G401 (cell line): Measurements from ENCODE around the gene SHC3. TPM values are rescaled to one million over a fixed set of nuclear protein-coding genes. Genes with fewer than 3 reads are reported as not detected.
A peak's percentile ranks its signal among the peaks of the same experiment; 100 is the strongest.

Experiments used
- DNase-seq: peaks from one replicate; pipeline ENCODE4 v3.0.0-alpha.2; 2015; ENCODE audit warnings: low spot score
- in situ Hi-C: cut with HindIII; loops from 2 replicates; pipeline ENCODE4 v1.10.0; 2016; ENCODE audit warnings: low sequenced_read_pairs, mixed read lengths
- total RNA-seq: library from RNA; depleted of rRNA; stranded (reverse); fragments of >200 nt; shearing (Covaris generic); gene quantifications from 2 replicates; pipeline ENCODE4 v1.2.3, GENCODE V29; 2014

SHC3 gene
- total RNA-seq, 1 experiment from 2014 or later, result not detected

GRCh38 chr9:89078421-89078820 lies 100.2 kb downstream of the SHC3 start:
- in situ Hi-C loops, result no loop called here
- no peak for DNase-seq

GRCh38 chr9:89077519-89077918 lies 101.1 kb downstream of the SHC3 start:
- in situ Hi-C loops, result no loop called here
- no peak for DNase-seq

GRCh38 chr9:89073397-89073796 lies 105.2 kb downstream of the SHC3 start:
- no peak for DNase-seq
- in situ Hi-C loops, result no loop called here

DNA sequence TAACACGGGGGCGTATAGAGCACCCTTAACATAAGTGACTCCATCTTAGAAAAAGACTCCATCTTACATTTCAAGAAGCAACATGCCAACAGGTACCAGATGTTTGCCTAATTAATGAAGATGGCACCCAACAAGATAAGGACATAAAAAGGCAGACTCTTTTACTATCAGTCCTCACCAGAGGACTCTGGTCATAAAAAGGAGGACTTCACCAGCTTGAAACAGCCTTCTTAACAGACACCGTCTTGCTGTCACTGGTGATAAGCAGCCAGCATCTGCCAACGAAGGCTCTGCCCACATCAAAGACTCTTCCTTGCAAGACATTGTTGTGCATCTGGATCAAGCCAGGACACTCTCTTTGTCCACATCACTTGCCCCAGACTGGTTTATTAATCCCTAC lies 107.0 kb downstream of the SHC3 start:
- DNase-seq, result no peak
- in situ Hi-C loops, result no loop called here

GRCh38 chr9:89066835-89067234 lies 111.8 kb downstream of the SHC3 start:
- DNase-seq, result no peak
- in situ Hi-C loops, result no loop called here

DNA sequence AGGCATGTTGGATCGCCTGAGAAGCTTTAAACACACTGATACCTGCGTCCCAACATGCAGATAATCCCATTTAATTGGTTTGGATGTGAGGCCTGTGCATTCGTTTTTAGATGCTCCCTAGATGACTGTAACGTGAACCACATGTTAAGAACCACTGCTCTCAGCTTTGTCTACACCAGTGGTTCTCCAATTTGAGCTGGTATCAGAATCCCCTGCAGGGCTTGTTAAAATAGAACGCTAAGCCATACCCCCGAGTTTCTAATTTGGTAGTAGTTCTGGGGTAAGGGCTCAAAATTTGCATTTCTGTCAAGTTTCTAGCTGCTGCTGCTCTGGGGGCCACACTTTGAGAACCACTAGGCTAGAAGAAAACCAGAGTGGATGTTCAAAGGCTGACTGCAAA lies 112.7 kb downstream of the SHC3 start:
- DNase-seq, result no peak
- in situ Hi-C loops, result no loop called here

GRCh38 chr9:89060790-89061189 lies 117.8 kb downstream of the SHC3 start:
- in situ Hi-C loops, result no loop called here

DNA sequence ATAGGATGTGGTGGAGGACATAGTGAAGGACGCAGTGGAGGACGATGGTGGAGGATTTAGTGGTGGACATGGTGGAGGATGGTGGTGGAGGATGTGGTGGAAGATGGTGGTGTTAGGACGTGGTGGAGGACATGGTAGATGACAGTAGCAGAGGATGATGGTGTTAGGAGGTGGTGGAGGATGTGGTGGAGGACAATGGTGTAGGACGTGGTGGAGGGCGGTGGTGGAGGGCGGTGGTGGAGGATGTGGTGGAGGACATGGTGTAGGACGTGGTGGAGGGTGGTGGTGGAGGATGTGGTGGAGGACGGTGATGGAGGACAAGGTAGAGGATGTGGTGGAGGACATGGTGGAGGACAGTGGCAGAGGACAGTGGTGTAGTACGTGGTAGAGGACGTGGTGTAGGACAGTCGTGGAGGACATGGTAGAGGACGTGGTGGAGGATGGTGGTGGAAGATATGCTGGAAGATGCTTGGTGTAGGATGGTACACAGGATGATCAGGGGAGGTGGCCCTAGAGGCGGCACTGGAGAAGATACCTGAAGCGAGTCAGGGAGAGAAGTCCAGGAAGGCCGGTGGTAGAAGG lies 118.6 kb downstream of the SHC3 start:
- in situ Hi-C loops, result no loop called here
- no peak for DNase-seq

More at GRCh38 chr9:89060790-89061189, 117.8 kb downstream of the SHC3 start:
- no peak for DNase-seq

- in situ Hi-C loops, result no loop called here
These were observed 119.7 kb downstream of the SHC3 start for GRCh38 chr9:89058906-89059305.

GRCh38 chr9:89054865-89055495 lies 123.6 kb downstream of the SHC3 start:
- in situ Hi-C loops, result no loop called here
- no peak for DNase-seq

More at GRCh38 chr9:89058906-89059305, 119.7 kb downstream of the SHC3 start:
- no peak for DNase-seq

DNA sequence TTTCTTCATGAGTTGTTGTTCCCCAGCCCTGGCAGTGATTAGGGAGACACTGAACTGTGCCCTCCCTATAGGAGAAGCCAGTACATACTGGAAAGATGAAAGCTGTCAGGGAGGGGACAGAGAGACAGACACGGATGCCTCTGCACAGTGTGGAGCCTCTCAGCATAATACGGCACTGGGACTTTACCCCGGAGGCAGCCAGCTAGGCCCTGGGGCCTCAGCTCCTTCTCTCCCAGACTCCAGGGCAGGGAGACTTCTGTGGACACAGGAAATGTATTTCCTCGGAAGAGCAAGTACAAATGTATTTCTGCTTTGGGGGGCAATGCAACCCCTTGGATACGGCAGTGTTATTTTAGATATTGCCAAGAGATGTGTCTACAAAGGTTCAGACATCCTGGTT lies 125.3 kb downstream of the SHC3 start:
- no peak for DNase-seq
- in situ Hi-C loops, result no loop called here

- peak; percentile 18 for DNase-seq
- in situ Hi-C loops, result no loop called here
These were observed 126.0 kb downstream of the SHC3 start for GRCh38 chr9:89052470-89053097.

GRCh38 chr9:89051421-89052025 lies 127.1 kb downstream of the SHC3 start:
- peak; percentile 69 for DNase-seq
- in situ Hi-C loops, result no loop called here

DNA sequence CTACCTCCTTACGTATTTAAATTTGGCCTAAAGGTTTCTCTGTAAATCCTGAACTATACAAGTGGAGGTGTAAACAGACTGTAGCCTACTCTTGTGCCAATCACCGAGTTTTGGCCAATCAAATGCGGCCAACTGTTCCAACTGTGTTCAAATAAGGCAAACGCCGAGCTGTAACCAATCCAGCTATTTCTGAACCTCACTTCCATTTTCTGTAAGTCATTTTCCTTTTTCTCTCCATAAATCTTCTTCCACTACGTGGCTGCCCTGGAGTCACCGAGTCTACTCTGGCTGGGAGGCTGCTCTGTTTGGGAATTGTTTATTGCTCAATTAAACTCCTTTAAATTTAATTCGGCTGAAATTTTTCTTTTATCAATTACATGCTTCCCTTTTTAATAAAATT lies 129.0 kb downstream of the SHC3 start:
- in situ Hi-C loops, result no loop called here
- no peak for DNase-seq

GRCh38 chr9:89048616-89049015 lies 130.0 kb downstream of the SHC3 start:
- in situ Hi-C loops, result no loop called here

DNA sequence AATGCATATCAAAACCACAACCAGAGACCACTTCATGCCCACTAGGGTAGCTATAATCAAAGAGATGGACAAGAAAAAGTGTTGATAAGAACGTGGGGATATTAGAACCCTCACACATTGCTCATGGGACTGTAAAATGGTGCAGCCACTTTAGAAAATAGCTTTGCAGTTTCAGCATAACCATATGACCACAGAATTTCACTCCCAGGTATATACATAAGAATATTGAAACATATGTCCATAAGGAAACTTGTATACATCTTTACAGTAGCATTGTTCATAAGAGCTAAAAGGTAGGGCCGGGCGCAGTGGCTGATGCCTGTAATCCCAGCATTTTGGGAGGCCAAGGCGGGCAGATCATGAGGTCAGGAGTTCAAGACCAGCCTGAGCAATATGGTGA lies 131.0 kb downstream of the SHC3 start:
- DNase-seq, result no peak
- in situ Hi-C loops, result no loop called here

More at GRCh38 chr9:89048616-89049015, 130.0 kb downstream of the SHC3 start:
- no peak for DNase-seq

DNA sequence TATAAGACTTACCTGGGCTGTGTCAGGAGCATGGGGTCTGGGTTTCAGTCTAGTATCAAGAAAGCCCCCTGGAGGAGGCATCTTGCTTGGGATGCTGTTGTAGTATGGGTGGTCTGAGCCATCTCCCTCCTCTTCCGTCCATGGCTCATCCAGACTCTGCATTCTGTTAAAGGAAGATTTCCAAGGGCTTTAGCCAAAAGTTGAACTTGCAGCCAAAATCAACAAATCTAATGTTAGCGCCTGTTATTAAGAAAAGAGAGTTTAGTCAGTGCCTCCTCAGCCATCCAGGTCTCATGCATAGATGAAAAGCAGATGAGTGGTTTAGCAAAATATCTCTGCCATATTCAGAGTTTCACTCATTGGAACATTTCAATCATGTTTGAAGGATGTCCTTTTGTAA lies 131.8 kb downstream of the SHC3 start:
- no peak for DNase-seq
- in situ Hi-C loops, result no loop called here

- in situ Hi-C loops, result no loop called here
- no peak for DNase-seq
These were observed 133.7 kb downstream of the SHC3 start for GRCh38 chr9:89044881-89045280.

GRCh38 chr9:89044104-89044503 lies 134.5 kb downstream of the SHC3 start:
- in situ Hi-C loops, result no loop called here
- no peak for DNase-seq

- in situ Hi-C loops, result no loop called here
- DNase-seq, result no peak
These were observed 135.6 kb downstream of the SHC3 start for GRCh38 chr9:89042984-89043383.
